GM15510 (cell line): ENCODE data around the gene ITPR2.

Source experiments
- POLR2A ChIP-seq: IDR thresholded peaks from 3 replicates; pipeline ENCODE4 v1.6.1; 2011; ENCODE audit warnings: borderline replicate concordance; ENCODE audit not compliant: insufficient read length; ENCODE audit errors: extremely low read depth

ITPR2 gene

DNA sequence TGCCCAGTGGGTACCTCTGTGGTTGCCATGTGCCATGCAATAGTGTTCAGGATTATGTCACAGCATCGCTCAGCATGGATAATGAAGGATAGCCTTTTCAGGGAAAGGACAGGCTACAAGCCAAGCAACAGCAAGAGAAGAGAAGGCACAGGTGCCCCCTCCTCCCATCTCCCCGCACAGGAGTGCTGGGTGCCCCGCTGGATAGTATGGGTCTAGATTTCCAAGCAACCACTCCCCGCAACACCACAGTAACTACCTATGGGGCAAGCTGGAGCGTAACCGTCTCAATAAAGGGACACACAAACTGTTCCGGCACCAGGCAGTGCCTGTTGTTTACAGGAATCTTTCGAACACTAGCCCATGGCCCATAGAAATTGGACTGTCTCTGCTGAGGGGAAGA, 222.2 kb downstream of the ITPR2 start:
- TF ChIP-seq POLR2A, result no peak

DNA sequence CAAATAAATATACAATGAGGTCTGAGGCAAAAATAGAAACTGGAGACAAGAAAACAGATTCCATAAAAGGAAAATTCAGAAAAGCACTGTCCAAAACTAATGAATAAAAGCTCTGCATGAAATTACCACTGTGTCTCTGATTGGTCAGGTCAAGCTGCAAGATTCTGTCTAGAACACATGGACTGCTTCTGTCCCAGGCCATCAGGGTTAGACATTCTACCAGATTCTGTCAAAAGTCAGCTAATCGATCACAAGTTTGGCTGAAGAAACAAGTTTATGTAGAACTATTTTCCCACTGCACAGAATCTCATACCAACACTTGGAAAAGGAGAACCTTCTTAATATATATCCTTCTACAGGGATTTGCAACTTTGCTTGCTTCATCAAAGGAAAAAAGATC, 223.0 kb downstream of the ITPR2 start:
- no peak for TF ChIP-seq POLR2A

DNA sequence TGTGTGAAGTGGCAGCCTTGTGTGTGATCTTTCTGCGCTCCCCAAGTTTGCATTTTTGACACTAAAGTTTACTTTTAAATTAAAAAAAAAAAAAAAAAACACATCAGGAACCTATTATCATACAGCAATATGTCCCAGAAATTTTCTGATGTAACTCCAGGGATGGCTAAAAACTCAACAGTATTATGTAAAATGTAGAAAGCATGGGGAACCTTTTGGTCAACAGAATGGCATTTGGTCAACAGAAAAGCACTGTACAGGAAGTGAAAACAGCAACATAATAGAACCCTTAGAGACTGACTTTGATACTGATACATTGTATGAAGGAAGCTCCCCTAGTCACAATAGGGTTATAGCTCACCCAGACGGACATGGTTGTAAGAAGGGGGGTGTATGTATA, 224.3 kb downstream of the ITPR2 start:
- no peak for TF ChIP-seq POLR2A

DNA sequence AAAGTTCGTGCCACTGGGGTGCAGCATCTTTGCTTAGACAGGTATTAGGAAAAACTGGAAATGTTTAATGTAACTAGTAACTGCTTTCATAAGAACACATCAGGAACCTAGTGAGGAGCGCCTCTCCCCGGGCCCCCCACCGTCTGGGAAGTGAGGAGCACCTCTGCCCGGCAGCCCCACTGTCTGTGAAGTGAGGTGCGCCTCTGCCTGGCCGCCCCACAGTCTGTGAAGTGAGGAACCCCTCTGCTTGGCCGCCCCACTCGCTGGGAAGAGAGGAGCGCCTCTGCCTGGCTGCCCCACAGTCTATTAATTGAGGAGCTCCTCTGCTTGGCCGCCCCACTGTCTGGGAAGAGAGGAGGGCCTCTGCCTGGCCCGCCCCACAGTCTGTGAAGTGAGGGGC, 224.7 kb downstream of the ITPR2 start:
- TF ChIP-seq POLR2A, result no peak

DNA sequence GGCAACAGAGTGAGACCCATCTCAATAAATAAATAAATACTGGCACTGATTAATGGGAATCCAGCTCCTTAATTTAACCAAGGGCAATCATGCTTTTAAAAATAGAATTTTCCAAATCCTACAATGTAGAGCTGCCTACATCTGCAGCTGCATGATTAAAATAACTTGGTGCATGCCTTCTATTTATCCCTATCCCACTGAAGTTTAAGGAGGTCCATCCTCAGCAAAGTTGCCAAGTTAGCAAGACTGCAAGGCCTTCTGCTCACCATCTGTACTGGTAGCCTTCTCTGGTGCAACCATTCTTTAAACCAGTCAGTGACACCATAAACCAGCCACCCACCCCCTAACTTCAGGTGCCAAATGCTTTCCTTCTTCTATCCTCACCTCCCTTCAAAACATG, 226.1 kb downstream of the ITPR2 start:
- TF ChIP-seq POLR2A, result no peak

DNA sequence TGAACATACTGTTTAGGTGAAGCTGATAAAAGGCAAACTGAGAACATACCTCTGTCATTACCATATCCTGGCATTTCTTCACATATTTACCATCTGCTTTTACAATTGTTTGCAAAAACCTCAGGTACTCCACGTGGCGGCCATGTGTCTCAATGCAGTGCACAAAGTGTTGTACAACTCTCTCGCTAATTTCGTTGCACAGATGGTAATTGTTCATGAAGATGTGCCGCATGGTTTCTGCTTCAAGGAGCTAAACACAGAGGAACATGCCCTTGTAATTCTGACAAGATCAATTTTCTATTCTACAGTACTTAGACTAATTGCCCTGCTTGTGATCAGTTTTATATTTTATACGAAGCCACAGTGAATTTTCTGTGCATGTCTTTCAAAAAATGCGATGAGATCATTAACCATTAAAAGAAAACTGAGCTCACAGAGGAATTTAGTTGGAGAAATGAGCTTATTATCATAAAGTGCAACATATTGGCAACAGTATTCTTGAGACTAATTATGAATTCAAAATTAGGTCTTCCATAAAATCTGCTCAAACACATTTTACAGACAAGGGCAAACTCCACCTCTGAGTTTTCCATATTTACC, 233.8 kb downstream of the ITPR2 start:
- TF ChIP-seq POLR2A, result no peak

DNA sequence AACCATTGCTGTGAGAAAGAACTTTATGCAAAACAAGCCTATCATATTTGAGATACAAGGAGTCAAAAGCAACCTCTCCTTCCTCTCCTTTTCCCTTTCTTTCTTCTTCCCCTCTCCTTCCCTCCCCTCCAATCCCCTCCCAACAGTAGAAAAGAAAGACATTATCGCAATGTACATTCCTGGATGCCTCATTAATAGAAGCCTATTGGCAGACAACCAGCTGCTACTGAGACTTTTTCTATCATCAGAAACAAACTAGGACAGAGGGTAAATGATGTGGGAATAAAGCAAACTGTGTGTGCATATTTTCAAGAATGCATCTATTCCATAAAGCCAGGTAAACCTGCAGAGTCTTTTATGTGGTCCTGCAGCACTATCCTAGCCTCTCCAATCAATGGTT, 237.2 kb downstream of the ITPR2 start:
- no peak for TF ChIP-seq POLR2A

DNA sequence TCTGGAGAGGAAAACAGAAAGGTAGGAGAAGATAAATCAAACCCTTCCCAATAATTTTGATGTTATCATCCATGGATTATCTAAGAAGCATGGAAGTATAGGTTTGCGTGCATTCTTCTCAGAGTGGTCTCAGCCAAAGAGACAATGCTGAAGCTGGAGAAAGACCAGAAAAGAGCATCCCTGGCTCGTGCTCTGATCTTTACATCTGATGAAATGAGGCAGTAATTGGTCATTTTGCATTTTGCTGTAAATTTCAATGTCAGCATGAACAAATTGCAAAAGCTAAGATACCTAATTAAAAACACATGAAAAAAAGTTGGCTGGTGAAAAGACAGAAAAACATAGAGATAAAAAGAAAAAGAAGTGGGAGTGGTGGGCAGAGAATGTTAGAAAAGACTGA, 252.4 kb downstream of the ITPR2 start:
- no peak for TF ChIP-seq POLR2A

DNA sequence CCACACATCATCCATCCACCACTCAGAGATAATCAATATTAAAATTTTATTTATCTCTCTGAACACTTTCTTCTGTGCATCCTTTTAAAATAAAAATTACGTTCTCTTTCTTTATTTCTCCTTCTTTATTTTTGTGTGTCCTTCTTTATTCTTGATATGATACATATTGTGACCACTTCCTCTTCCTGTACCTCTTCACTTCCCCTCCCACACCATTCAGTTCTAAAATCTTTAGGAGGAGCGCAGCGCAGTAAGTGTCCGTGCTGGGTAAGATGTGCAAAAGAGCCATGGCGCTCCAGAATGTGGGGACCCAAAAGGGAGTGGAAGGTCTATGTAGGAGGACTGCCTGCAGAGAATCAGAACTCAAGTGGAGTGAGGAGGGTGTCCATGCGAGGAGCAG, 256.7 kb downstream of the ITPR2 start:
- TF ChIP-seq POLR2A, result no peak

DNA sequence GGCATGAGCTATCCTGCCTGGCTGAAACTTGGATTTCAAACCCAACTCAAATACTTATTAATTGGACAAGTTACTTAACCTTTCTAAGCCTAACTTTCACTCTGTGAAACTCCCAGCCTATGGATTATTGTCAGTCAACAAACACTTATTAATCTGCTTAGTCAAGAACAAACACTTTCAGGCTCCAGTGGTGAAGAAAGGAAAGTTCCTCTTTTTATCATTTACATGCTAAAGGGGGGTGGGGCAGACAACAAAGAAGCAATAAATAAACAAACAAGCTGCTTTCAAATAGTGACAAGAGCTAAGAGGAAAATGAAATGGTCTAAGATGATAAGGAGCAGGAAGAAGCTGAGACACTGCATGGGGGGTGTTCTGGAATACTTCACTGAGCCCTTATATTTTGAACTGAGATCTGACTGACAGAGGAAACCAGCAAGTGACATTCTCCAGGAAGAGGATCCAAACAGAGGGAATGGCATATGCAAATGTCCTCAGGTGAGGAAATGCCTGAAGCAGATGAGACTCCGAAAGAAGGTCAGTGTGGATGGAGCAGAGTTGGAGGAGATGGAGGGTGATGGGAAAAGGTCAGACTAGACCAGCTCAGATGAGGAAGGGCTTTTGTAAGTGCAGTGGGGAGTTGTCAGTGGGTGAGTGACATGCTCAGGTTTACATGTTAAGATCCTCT, 259.6 kb downstream of the ITPR2 start:
- no peak for TF ChIP-seq POLR2A

DNA sequence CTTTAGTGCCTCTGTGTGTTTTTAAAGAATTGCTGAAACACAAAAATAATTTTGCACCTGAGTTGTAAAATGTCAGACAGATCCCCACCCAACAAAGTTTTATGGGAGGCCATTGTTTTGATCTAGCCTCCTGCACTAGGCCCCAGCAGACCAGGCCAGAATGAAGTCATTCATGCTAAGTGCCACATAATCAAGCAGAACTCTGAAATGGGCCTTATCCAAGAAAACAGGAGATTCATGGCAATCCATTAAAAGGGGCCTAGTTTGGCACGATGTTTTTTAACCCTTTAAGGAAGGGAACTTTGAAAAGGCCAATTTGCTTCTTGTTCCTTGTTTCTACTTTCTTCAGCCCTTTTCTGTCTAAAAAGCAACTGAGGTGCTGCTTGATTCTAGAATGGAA, 260.9 kb downstream of the ITPR2 start:
- no peak for TF ChIP-seq POLR2A

DNA sequence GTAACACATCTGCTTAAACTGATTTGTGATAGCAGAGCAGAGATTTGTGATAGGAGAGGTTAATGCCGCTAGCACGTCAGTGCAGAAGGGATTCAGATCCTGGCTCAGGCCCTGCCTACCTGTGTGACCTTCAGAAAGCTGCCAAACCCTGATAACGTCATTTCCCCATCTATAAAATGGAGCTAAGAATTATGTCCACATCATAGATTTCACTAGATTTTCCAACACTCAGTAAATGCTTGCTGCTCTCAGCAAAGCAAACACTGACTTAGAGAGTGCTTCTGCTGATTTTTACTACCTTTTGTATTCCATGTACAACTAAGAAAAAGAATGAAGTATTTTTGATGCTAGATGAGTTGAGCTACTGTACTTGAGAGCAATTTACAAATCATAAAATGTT, 261.4 kb downstream of the ITPR2 start:
- TF ChIP-seq POLR2A, result no peak

DNA sequence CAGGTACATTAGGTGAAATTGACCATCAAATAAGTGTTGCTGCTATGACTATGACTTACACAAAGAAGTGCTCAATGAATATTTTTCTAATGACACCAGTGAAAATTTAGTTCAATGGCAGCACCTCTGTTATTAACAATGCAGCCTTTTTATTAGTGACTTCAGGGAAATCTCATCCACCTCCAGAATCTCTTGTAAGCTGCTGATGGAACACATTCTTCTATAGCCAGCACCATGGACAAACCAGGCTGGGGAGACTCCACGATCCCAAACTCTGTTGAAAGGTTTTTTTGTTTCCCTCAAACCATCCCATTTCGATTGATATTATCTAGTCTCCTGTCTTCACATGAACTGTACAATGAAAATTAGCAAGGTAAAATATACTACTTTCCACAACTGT, 265.9 kb downstream of the ITPR2 start:
- TF ChIP-seq POLR2A, result no peak

DNA sequence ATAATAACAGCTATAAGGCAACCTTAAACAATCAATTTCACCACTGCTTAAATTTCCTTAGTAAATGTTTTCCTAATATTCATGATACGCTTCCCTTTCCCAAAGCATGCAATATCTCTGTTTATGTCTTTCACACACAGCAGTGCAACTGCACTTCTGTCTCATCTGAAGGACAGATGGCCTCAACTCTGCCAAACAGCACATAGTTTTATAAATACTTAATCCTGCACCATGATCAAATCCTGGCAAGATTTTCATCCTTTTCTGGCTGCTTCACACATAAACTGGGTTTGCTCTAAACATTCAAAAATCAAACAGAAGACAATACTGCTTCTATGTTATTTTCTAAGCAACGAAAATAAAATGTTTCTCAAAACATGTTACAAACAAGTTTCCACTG, 266.3 kb downstream of the ITPR2 start:
- no peak for TF ChIP-seq POLR2A

DNA sequence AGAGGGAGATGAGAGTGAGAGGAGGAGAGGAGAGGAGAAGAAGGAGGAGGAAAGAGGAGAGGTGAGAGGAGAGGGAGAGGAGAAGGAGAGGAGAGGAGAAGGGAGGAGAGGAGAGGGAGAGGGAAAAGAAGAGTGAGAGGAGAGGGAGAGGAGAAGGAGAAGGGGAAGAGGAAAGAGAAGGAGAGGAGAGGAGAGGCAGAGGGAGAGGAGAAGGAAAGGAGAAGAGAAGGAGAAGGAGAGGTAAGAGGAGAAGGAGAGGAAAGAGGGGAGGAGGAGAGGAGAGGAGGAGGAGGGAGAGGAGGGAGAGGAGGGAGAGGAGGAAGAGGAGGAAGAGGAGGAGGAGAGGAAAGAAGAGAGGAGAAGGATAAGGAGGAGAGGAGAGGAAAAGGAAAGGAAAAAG, 266.8 kb downstream of the ITPR2 start:
- TF ChIP-seq POLR2A, result no peak

DNA sequence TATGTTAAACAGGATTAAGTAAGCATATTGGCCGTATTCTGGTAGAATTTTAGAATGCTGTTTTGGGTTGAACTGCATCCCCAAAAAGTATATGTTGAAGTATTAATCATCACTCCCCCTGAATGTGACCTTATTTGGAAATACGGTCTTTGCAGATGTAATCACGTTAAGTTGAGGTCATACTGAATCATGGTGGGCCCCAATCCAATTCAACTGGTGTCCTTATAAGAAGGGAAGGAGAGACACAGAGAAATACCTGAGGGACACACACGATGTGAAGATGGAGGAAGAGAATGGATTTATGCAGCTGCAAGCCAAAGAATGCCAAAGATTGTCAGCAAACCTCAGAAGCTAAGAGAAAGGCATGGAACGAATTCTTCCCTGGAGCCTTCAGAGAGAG, 268.6 kb downstream of the ITPR2 start:
- TF ChIP-seq POLR2A, result no peak
